ENCODE results near the gene MYL7.

The MYL7 gene

DNA sequence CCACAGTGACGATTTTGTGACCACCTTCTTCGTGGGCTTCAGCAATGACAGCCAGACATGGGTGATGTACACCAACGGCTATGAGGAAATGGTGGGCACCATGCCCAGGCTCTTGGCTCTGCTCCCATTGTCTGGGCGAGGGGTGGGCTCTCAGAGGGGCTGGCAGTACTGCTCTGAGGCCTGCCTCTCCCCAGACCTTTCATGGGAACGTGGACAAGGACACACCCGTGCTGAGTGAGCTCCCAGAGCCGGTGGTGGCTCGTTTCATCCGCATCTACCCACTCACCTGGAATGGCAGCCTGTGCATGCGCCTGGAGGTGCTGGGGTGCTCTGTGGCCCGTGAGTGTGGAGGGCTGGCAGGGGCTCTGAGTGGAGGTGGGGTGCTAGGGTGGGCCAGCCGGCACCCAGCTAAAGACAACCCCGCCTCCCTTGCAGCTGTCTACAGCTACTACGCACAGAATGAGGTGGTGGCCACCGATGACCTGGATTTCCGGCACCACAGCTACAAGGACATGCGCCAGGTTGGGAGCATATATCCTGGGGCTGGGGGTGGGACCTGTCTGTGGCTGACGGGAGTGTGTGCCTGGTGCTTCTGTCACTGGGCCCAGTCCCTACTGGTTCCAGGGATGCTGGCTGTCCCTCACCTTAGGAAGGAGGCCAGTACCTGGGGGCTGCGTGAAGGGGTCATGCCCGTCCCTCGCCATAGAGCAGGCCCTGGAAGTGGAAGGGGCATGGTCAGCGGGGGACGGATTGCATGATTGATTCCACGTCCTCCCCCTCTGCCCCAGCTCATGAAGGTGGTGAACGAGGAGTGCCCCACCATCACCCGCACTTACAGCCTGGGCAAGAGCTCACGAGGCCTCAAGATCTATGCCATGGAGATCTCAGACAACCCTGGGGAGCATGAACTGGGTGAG is 30.2 kb downstream of the MYL7 start:
- DNase-seq: no peak

DNA sequence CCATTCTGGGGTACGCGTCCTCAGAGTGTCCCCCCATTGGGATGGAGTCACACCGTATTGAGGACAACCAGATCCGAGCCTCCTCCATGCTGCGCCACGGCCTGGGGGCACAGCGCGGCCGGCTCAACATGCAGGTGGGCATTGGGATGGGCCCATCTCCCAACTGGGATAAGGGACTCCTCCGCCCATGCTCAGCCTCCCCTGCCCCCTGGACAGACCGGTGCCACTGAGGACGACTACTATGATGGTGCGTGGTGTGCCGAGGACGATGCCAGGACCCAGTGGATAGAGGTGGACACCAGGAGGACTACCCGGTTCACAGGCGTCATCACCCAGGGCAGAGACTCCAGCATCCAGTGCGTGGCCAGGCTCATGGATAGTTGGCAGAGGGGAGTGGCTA is 31.1 kb downstream of the MYL7 start:
- no peak for DNase-seq

DNA sequence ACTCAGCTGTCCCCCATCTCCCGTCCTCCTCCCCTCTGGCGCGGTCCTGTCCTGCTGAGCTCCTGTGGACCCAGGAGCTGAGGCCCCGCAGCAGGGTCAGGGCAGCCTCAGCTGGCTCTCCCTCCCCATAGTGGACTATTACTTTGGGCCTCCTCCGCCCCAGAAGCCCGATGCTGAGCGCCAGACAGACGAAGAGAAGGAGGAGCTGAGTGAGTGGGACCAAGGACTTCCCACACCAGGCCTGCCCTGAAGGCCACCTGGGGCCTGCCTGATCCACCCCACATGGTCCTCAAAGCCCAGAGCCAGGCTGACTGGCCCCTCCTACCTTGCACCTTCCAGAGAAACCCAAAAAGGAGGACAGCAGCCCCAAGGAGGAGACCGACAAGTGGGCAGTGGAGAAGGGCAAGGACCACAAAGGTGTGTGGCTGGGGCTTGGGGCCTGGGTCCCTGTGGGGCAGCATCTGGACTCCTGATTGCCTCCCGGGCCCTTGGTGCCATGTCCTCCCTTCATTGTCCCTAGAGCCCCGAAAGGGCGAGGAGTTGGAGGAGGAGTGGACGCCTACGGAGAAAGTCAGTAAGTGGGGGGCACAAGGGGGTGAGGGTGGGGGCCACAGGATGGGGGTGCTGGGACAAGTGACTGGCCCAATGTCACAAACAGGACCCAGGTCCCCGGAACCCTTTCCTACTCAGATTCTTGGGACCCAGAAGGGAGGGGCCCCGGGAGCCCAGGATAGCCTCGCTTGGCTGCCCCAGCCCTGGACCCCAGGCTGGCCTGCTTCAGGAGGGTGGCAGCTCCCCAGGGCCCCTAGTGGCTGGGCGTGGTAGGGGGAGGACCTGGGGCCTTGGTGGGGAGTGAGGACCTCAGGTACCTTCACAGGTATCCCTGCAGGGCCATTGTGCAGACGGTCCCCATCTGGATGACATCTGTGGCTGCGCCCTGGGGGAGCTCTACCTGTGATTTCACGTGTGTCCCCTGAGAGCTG is 32.1 kb downstream of the MYL7 start:
- peak; percentile 39 for DNase-seq

GRCh38 chr7:44107961-44108767 is 33.0 kb downstream of the MYL7 start:
- DNase-seq: no peak

- DNase-seq: no peak
Measured at GRCh38 chr7:44107116-44107960, 33.8 kb downstream of the MYL7 start.

DNA sequence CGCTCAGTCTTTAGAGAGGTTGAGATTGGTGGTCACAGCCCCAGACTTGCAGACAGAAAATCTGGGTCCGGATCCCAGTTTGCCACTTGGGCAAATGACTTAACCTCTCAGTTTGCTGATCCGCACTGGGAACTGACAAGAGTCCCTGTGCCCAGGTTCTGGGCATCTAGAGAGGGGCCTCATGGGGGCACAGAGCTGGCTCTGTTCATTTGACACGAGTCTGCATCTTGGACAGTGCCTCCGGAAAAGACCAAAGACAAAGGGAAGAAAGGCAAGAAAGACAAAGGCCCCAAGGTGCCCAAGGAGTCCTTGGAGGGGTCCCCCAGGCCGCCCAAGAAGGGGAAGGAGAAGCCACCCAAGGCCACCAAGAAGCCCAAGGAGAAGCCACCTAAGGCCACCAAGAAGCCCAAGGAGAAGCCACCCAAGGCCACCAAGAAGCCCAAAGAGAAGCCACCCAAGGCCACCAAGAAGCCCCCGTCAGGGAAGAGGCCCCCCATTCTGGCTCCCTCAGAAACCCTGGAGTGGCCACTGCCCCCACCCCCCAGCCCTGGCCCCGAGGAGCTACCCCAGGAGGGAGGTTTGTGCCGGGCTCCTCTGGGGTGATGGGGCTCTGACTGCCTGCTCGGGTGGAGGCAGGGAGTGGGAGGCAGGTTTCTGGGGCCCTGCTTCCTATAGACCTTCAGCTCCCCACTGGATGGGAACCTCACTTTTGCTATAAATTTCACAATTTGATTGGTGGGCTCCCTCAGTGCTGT is 34.6 kb downstream of the MYL7 start:
- DNase-seq: no peak

DNA sequence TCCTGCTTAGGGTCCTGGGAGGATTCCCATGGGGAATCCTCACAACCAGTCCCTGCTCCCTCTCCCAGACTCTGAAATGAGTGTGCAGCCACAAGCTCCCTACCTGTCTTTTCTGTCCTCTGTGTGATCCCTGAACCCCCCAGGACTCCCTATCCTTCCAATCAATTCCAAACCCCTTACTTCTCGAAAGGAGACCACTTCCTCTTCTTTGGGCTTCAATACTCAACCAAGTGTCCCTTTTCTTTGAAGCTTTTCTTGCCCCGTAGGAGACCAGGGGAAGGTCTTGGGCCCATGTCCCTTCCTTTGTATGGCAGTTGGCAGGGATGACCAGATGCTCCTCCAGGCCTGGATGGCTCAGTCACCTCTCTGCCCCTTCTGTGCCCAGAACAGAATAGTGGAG is 35.3 kb downstream of the MYL7 start:
- no peak for DNase-seq

DNA sequence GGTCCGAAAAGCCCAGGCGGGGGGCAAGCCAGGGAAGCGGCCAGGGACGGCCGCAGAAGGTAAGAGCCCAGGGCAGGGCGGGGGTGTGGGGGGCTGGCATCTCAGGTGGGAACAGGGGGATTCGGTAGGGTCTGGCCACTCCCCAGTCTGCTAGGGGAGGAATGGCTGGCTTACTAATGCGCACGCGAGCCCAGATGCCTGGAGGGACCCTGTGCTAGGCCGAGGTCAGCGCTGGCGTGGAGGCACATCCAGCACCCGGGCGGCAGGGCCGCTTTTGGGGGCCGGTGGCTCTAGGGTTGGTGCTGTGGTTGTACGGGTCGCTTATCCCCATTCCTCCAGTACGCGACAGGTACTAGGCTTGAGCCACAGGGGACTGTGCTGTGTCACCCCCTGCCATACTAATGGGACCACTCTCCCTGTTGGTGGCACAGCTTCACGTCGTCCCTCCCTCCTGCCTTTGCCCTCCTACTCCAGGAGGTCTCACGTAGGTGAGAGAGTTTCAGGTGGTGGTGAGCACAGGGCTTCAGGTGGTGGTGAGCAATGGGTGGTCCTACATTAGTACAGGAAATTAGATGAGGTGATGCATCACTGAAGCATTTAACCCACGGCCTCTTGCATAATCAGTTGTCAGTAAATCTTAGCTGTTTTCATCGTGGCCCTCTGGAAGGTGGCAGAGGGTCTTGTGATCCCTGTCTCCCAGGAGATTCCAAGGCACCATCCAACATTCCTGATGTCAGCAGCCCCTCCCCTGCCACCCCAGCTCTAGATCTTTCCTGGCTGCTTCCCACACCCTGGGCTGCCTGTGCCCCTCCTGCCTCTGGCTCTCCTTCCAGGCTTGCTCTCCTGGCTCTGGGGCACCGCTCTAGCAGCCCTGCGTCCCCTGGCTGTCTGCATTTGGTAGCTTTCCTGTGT is 36.0 kb downstream of the MYL7 start:
- DNase-seq: no peak

- DNase-seq: peak; percentile 52
Measured at GRCh38 chr7:44103923-44104859, 36.9 kb downstream of the MYL7 start, which contains the start of gene AEBP1. Gene AEBP1, plus strand, starts transcription at chr7:44104345. Its CDS starts 321 bp downstream, at chr7:44104666.

DNA sequence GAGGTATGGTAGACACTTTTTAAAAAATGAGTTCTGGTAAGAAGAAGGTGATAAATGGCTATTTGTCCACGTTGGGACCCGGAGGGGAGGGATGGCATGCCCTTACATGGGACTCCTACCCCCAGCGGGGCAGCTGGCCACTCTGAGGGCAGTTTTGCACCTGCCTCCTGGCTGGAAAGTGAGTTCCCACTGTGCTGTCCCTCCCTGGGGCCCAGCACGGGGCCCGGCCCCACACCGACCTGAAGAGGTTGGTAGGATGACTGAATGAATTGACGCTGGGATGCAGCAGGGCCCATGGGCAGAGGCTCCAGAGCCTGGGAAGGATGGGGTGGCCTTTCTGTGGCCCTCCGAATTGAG is 37.6 kb downstream of the MYL7 start:
- no peak for DNase-seq

- DNase-seq: no peak
Measured at GRCh38 chr7:44102846-44103565, 38.1 kb downstream of the MYL7 start.

GRCh38 chr7:44101966-44102845 is 38.9 kb downstream of the MYL7 start:
- no peak for DNase-seq

DNA sequence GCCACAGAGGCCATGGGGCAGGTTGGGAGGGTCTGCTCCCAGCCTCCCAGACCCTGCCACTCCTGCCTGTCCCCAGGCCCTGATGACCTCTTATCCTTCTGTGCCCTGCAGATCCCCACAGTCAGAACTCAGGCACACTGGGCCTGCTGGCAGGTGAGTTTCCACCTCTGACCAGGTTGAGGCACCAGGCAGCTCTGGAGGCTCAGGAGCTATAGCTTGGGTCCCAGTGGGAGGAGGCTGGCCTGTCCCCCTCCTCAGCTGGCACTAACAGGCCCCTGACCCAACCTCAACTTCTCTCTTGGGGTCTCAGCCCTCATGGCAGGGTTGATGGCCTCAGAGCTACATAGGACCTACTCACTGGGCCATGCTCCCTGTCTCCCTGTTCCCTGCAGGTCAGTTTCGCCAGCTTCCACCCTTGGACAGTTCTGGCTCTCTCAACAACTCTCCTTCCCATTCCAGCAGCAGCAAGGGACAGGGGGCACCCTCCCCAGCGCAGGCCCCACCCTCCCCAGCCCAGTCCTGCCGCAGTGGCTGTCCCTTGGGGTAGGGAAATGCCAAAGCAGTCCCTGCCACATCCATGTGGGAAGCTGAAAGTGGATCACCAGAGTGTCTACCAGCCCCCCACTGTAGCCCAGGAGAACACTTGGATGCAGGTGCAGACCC is 39.7 kb downstream of the MYL7 start:
- no peak for DNase-seq

DNA sequence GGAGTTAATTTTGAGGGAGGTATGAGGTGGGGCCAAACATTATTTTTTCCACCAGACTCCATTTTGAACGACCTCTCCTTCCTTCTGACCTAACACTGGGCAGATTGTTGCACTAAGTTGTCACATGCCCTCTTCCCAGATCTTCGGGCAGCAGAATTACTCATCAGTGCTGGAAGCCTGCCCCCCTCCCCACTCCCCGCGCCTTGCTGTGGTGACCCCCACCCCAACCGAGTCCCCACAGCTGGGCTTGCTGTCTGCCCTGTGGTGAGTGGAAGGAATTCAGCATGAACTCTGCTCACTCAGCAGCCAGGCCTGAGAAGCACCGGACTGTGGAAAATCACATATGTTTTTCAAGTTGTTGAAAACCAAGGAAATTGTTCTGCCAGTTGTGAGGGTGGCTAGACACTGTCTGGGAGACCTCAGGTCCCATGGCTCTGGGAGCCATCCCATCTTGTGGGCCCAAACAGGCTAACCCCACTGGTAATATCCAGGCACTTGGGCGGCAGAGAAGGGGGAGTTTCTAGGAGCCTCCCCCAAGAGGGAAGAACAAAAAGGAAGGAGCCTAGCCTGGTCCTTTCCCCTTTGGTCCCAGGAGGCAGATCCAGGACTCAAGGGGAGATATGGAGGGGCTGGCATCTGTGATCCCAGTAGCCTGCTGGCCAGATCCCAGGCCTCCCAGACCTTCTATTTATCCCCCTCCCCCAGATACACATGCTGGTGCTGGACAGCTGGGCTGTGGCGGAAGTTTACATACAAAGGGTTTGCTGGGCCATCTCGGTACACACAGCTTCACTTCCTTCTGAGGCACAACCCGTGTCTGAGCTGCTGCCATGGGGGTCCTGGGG is 40.5 kb downstream of the MYL7 start:
- DNase-seq: no peak

- no peak for DNase-seq
Measured at GRCh38 chr7:44099669-44100068, 41.5 kb downstream of the MYL7 start.
